ENCODE measurements around the gene ALKBH8.
"Not testable (repeated sequence)": the region's sequence is repeated elsewhere in the genome, so short reads cannot be mapped to it uniquely, and the experiment has no call there.

Gene ALKBH8

DNA sequence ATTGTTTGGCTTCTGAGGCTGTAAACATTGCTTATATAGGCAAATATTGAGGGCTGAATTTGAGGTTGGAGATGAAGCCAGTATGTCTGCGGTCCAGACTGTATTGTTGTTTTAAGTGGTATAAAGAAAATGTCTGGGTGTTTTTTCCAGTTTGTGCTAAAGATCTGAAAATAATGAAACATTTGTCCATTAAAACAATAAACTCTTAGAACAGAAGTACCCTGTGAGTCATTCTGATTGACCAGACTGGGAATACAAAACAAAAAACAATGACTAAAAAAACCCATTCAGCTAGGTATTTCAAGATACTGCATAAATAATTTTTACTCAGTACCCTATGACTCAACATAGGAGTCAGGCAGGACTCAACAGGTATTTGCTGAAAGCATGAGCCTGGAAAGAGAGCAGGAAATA, 20.4 kb downstream of the ALKBH8 start:
- no peak overlapping the region for H3K56ac ChIP-seq (ENCODE audit: low read length)
- H4K5ac ChIP-seq (ENCODE audit: low read length): no peak overlapping the region
- no peak overlapping the region for H3K4me2 ChIP-seq (ENCODE audit: low read length)
- H3K18ac ChIP-seq (ENCODE audit: low read length): no peak overlapping the region
- H3K36me3 ChIP-seq (ENCODE audit: control insufficient read depth, insufficient read depth, low read length): peaks cover 2% of the 10 kb centered on the region
- DNase-seq: no peak
- no peak overlapping the region for H3K4me3 ChIP-seq (ENCODE audit: low read length)
- no peak overlapping the region for H3K23ac ChIP-seq (ENCODE audit: low read length)
- no peak overlapping the region for H3K9ac ChIP-seq (ENCODE audit: low read length)
- no peaks in the 10 kb centered on the region for H3K4me1 ChIP-seq (ENCODE audit: control insufficient read depth, low read depth, low read length)
- H3K79me1 ChIP-seq (ENCODE audit: low read length): no peaks in the 10 kb centered on the region
- WGBS (ENCODE audit: extremely low coverage, insufficient coverage, low lambda C conversion rate): no CpG with 5 or more reads among the region's 1 CpG
- H2BK120ac ChIP-seq (ENCODE audit: low read depth, low read length): no peak overlapping the region
- H3K27ac ChIP-seq (ENCODE audit: low read depth, low read length): no peak overlapping the region
- no peak overlapping the region for H2BK15ac ChIP-seq (replicated peaks; ENCODE audit: low read depth)
- no peak overlapping the region for H2AK5ac ChIP-seq (ENCODE audit: low read length)
- no peak overlapping the region for H4K8ac ChIP-seq (ENCODE audit: low read depth, low read length)
- no peaks in the 10 kb centered on the region for H3K79me2 ChIP-seq (ENCODE audit: control insufficient read depth, insufficient read depth, low read length)
- no peak overlapping the region for H3K4ac ChIP-seq (ENCODE audit: low read depth, low read length)
- no peaks in the 10 kb centered on the region for H3K27me3 ChIP-seq (ENCODE audit: insufficient read depth, low read length, poor library complexity)
- H2BK5ac ChIP-seq (ENCODE audit: low read length): no peak overlapping the region

DNA sequence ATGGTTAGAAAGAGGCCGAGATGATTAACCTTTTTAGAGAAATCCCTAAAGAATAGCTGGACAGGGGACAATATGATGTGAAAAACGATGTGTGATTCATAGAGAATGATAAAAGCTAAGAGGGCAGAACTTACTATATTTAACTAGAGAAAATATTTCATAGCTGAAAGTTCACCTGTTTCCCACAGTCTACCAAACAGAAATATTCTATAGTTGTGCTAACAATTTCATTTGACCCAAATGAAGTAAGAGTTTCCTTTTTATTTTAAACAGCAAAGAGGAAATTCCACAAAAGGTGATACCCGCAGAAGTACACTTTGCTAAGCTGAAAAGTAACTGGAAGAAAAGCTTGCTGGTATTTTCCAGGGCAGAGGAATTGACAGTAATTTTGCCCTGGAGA, 26.7 kb downstream of the ALKBH8 start:
- no peak overlapping the region for H3K4me2 ChIP-seq (ENCODE audit: low read length)
- DNase-seq: no peak
- no peak overlapping the region for H2AK5ac ChIP-seq (ENCODE audit: low read length)
- H3K4ac ChIP-seq (ENCODE audit: low read depth, low read length): no peak overlapping the region
- no peak overlapping the region for H2BK5ac ChIP-seq (ENCODE audit: low read length)
- no peak overlapping the region for H3K56ac ChIP-seq (ENCODE audit: low read length)
- H3K23ac ChIP-seq (ENCODE audit: low read length): no peak overlapping the region
- H3K36me3 ChIP-seq (ENCODE audit: control insufficient read depth, insufficient read depth, low read length): no peaks in the 10 kb centered on the region
- no CpG with 5 or more reads among the region's 3 CpGs for WGBS (ENCODE audit: extremely low coverage, insufficient coverage, low lambda C conversion rate)
- no peak overlapping the region for H2BK120ac ChIP-seq (ENCODE audit: low read depth, low read length)
- H3K27me3 ChIP-seq (ENCODE audit: insufficient read depth, low read length, poor library complexity): no peaks in the 10 kb centered on the region
- no peak overlapping the region for H3K27ac ChIP-seq (ENCODE audit: low read depth, low read length)
- no peak overlapping the region for H4K8ac ChIP-seq (ENCODE audit: low read depth, low read length)
- H3K4me1 ChIP-seq (ENCODE audit: control insufficient read depth, low read depth, low read length): no peaks in the 10 kb centered on the region
- no peak overlapping the region for H2BK15ac ChIP-seq (replicated peaks; ENCODE audit: low read depth)
- H3K79me2 ChIP-seq (ENCODE audit: control insufficient read depth, insufficient read depth, low read length): no peaks in the 10 kb centered on the region
- H3K9ac ChIP-seq (ENCODE audit: low read length): no peak overlapping the region
- no peak overlapping the region for H4K5ac ChIP-seq (ENCODE audit: low read length)
- H3K18ac ChIP-seq (ENCODE audit: low read length): no peak overlapping the region
- no peak overlapping the region for H3K4me3 ChIP-seq (ENCODE audit: low read length)
- no peaks in the 10 kb centered on the region for H3K79me1 ChIP-seq (ENCODE audit: low read length)

DNA sequence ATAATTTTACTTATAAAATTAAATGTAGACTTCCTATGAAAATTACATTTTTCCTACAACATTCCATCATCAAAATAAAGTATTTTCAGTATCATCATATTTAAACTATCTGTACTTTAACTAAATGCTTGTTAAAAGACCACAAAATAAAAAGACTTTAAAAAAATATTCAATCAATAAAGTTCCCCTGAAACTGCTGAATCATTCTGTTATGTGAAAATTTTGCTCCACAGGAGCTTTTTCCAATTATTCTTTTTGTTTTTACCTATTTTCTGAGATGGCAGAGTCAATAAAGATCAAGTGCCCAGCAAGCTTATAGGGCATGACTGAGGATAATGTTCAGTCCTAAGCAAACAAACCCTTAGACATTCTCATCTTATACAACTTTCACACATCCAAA, 27.3 kb downstream of the ALKBH8 start:
- no peak overlapping the region for H2AK5ac ChIP-seq (ENCODE audit: low read length)
- no peak overlapping the region for H4K8ac ChIP-seq (ENCODE audit: low read depth, low read length)
- no peak overlapping the region for H3K4me3 ChIP-seq (ENCODE audit: low read length)
- no peak overlapping the region for H3K56ac ChIP-seq (ENCODE audit: low read length)
- H3K18ac ChIP-seq (ENCODE audit: low read length): no peak overlapping the region
- H2BK5ac ChIP-seq (ENCODE audit: low read length): no peak overlapping the region
- H4K5ac ChIP-seq (ENCODE audit: low read length): no peak overlapping the region
- no peak overlapping the region for H3K27ac ChIP-seq (ENCODE audit: low read depth, low read length)
- H2BK120ac ChIP-seq (ENCODE audit: low read depth, low read length): no peak overlapping the region
- no peak overlapping the region for H2BK15ac ChIP-seq (replicated peaks; ENCODE audit: low read depth)
- H3K79me2 ChIP-seq (ENCODE audit: control insufficient read depth, insufficient read depth, low read length): no peaks in the 10 kb centered on the region
- DNase-seq: no peak
- no peaks in the 10 kb centered on the region for H3K4me1 ChIP-seq (ENCODE audit: control insufficient read depth, low read depth, low read length)
- no peak overlapping the region for H3K4me2 ChIP-seq (ENCODE audit: low read length)
- no peak overlapping the region for H3K9ac ChIP-seq (ENCODE audit: low read length)
- H3K36me3 ChIP-seq (ENCODE audit: control insufficient read depth, insufficient read depth, low read length): no peaks in the 10 kb centered on the region
- no peak overlapping the region for H3K4ac ChIP-seq (ENCODE audit: low read depth, low read length)
- no peak overlapping the region for H3K23ac ChIP-seq (ENCODE audit: low read length)
- no peaks in the 10 kb centered on the region for H3K79me1 ChIP-seq (ENCODE audit: low read length)
- H3K27me3 ChIP-seq (ENCODE audit: insufficient read depth, low read length, poor library complexity): no peaks in the 10 kb centered on the region

DNA sequence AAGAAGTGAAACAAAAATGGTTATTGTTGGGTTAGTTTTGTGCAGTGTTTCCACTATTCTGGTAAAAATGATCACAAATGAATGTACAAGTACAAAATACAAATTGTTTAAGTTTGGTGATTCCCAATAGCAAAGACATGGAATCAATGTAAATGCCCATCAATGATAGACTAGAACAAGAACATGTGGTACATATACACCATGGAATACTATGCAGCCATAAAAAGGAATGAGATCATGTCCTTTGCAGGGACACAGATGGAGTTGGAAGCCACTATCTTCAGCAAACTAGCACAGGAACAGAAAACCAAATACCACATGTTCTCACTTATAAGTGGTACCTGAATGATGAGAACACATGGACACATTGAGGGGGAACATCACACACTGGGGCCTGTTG, 28.4 kb downstream of the ALKBH8 start:
- H4K5ac ChIP-seq (ENCODE audit: low read length); H3K4me2 ChIP-seq (ENCODE audit: low read length); H3K79me1 ChIP-seq (ENCODE audit: low read length); H3K4me3 ChIP-seq (ENCODE audit: low read length); DNase-seq; H3K56ac ChIP-seq (ENCODE audit: low read length); H2AK5ac ChIP-seq (ENCODE audit: low read length); H3K18ac ChIP-seq (ENCODE audit: low read length); H3K23ac ChIP-seq (ENCODE audit: low read length); H4K8ac ChIP-seq (ENCODE audit: low read depth, low read length); H2BK5ac ChIP-seq (ENCODE audit: low read length); H2BK120ac ChIP-seq (ENCODE audit: low read depth, low read length); H3K4me1 ChIP-seq (ENCODE audit: control insufficient read depth, low read depth, low read length); H3K36me3 ChIP-seq (ENCODE audit: control insufficient read depth, insufficient read depth, low read length); H3K27me3 ChIP-seq (ENCODE audit: insufficient read depth, low read length, poor library complexity); H2BK15ac ChIP-seq (replicated peaks; ENCODE audit: low read depth); H3K79me2 ChIP-seq (ENCODE audit: control insufficient read depth, insufficient read depth, low read length); H3K4ac ChIP-seq (ENCODE audit: low read depth, low read length); H3K9ac ChIP-seq (ENCODE audit: low read length); H3K27ac ChIP-seq (ENCODE audit: low read depth, low read length): not testable (repeated sequence)

DNA sequence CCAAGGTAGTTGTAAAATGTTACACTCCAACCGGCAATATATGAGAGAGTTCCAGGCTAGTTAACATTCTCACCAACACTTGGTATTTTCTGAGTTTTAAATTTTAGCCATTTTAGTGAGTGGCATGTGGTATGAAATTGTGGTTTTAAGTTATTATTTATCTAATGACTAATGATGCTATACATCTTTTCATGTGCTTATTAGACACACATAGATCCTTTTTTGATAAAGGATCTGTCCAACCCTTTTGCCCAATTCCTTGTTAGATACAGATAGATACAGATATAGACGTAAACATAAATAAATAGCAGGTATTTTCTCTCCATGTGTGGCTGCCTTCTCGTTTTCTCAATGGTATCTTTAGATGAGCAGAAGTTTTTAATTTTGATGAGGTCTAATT, 39.3 kb downstream of the ALKBH8 start:
- Histone ChIP-seq H3K4me1 (ENCODE audit: control insufficient read depth, low read depth, low read length) (no peaks in the 10 kb centered on the region), H3K56ac (ENCODE audit: low read length) (no peak overlapping the region), H3K4me3 (ENCODE audit: low read length) (no peak overlapping the region), H2BK5ac (ENCODE audit: low read length) (no peak overlapping the region), H3K23ac (ENCODE audit: low read length) (no peak overlapping the region), H2AK5ac (ENCODE audit: low read length) (no peak overlapping the region), H3K18ac (ENCODE audit: low read length) (no peak overlapping the region), H3K79me1 (ENCODE audit: low read length) (no peaks in the 10 kb centered on the region), H3K4ac (ENCODE audit: low read depth, low read length) (no peak overlapping the region), H3K4me2 (ENCODE audit: low read length) (no peak overlapping the region), H2BK120ac (ENCODE audit: low read depth, low read length) (no peak overlapping the region), H2BK15ac (replicated peaks; ENCODE audit: low read depth) (no peak overlapping the region), H3K36me3 (ENCODE audit: control insufficient read depth, insufficient read depth, low read length) (no peaks in the 10 kb centered on the region), H3K27me3 (ENCODE audit: insufficient read depth, low read length, poor library complexity) (no peaks in the 10 kb centered on the region), H3K9ac (ENCODE audit: low read length) (no peak overlapping the region), H4K8ac (ENCODE audit: low read depth, low read length) (no peak overlapping the region), H3K27ac (ENCODE audit: low read depth, low read length) (no peak overlapping the region), H4K5ac (ENCODE audit: low read length) (no peak overlapping the region), H3K79me2 (ENCODE audit: control insufficient read depth, insufficient read depth, low read length) (no peaks in the 10 kb centered on the region)
- no peak for DNase-seq
- WGBS (ENCODE audit: extremely low coverage, insufficient coverage, low lambda C conversion rate): no CpG with 5 or more reads among the region's 3 CpGs

DNA sequence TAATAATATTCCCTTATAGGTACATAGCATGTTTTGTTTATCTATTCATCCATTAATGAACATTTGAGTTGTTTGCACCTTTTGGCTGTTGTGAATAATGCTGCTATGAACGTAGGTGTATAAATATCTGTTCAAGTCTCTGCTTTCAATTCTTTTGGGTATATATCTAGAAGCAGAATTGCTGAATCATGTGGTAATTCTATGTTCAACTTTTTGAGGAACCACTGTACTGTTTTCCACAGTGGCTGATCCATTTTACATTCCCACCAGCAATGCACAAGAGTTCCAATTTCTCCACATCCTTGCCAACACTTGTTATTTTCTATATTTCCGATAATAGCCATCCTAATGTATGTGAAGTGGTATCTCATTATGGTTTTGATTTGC, 56.7 kb downstream of the ALKBH8 start:
- Histone ChIP-seq H3K36me3 (ENCODE audit: control insufficient read depth, insufficient read depth, low read length) (no peaks in the 10 kb centered on the region), H3K4ac (ENCODE audit: low read depth, low read length) (no peak overlapping the region), H4K8ac (ENCODE audit: low read depth, low read length) (no peak overlapping the region), H3K56ac (ENCODE audit: low read length) (no peak overlapping the region), H2BK120ac (ENCODE audit: low read depth, low read length) (no peak overlapping the region), H3K27me3 (ENCODE audit: insufficient read depth, low read length, poor library complexity) (no peaks in the 10 kb centered on the region), H3K27ac (ENCODE audit: low read depth, low read length) (no peak overlapping the region), H2BK15ac (replicated peaks; ENCODE audit: low read depth) (no peak overlapping the region), H3K9ac (ENCODE audit: low read length) (no peak overlapping the region), H3K4me2 (ENCODE audit: low read length) (no peak overlapping the region), H3K18ac (ENCODE audit: low read length) (no peak overlapping the region), H4K5ac (ENCODE audit: low read length) (no peak overlapping the region), H2AK5ac (ENCODE audit: low read length) (no peak overlapping the region), H3K79me1 (ENCODE audit: low read length) (no peaks in the 10 kb centered on the region), H3K79me2 (ENCODE audit: control insufficient read depth, insufficient read depth, low read length) (no peaks in the 10 kb centered on the region), H3K23ac (ENCODE audit: low read length) (no peak overlapping the region), H2BK5ac (ENCODE audit: low read length) (no peak overlapping the region), H3K4me1 (ENCODE audit: control insufficient read depth, low read depth, low read length) (no peaks in the 10 kb centered on the region), H3K4me3 (ENCODE audit: low read length) (no peak overlapping the region)
- WGBS (ENCODE audit: extremely low coverage, insufficient coverage, low lambda C conversion rate): no CpG with 5 or more reads among the region's 2 CpGs
- DNase-seq: no peak
